Lung microvascular endothelial cell (primary cell): ENCODE data around the gene ARFGAP2. TPM values are rescaled to one million over a fixed set of nuclear protein-coding genes. Genes with fewer than 3 reads are reported as not detected.

Experiments
- DNase-seq, 2 donors: peaks; one replicate each; pipeline versions ENCODE4 v3.0.0 to v3.0.0-alpha.2; 2010; ENCODE audit warnings: low read depth in 2 of 2
- total RNA-seq: library from RNA; depleted of rRNA; stranded (reverse); fragments of >200 nt; gene quantifications from 2 replicates; pipeline ENCODE4 v1.2.1, GENCODE V29; 2014

Gene ARFGAP2
- total RNA-seq, 1 donor from 2014 or later = 69.8 TPM

- no peak for DNase-seq
These were observed 11.0 kb upstream of the ARFGAP2 start for GRCh38 chr11:47187723-47188122.

DNA sequence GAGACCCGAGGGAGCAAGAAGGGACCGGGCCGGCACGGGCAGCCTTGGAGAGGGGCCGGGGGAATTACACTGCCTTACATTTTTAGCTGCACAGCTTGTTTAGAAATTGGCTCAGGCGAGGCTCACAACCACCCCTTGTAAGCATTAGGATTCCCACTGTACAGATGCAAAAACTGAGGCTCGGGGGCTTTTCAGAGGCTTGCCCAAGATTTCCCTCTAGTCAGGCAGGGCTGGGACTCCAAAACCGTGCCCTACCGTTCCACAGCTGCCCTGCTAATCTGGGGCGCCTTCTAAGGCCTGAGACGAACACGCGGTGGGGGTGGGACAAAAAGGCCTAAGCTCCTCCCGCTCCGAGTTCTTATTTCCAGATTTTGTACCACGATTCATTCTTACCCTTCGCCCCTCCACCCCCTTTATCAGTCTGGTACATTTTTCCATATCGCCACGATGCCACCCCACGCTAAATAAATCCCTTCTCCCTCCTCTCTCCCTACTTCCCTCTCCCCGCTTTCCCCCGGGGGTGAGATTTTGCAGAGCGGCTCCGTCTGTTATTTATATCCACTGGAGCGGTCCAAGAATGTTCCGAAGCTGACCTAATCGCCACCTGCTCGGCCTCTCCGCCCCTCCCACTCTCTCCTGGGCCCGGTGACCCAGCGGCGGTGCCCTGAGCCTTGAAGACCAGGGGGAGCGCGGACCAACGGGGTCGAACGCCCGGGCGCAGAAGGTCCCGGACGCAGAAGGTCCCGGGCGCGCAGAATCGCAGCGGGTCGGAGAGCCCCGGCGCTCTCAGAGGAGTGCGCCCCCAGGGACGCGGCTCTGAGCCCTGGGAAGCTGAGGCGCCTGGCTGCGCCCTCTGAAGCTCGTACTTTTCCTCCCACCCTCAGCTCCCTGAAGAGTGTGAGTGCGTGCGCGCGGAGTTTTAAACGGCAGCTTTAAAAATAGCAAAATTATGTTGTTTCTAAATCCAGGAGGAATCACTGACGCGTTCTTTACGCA is 10.3 kb upstream of the ARFGAP2 start:
- DNase-seq = peak in 1 of 2 donors; percentile 22

DNA sequence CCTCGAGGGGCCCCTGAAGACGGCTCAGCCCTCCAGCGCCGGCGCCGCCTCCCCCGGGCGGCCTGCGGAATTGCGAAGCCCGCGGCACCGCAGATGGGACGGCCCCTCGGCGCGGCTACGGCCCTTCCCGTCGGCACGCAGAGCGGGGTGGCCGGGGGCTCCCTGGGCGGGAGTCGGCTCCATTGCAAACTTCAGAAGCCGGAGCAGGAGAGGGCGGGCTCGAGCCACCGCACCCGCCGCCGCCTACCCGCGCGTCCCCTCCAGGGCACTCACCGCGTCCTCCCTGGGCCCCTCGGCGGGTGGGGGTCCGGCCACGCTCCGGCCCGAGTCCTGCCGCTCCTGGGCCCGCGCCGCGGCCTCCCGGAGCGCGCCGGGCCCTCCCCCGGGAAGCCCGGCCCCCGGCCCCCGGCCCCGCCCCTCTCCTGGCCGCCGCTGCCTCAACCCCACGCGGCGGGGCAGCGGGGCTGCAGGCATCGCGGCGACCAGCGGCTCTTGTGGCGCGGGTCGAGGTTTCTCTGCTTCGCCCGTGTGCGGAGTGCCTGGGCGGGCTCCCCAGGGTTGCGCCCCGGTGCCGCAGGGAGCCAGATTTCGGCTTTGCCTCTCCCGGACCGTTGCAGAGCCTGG is 9.5 kb upstream of the ARFGAP2 start, which contains the start of gene PACSIN3:
Gene PACSIN3 (minus strand): TSS at position 359 of the 624 bp plus-strand sequence. CDS start 3,707 bp downstream, outside the sequence.
- DNase-seq = peak; percentile 29 to 70

- peak in 1 of 2 donors; percentile 31 for DNase-seq
These were observed 8.8 kb upstream of the ARFGAP2 start for GRCh38 chr11:47185305-47186075.

- DNase-seq = no peak
These were observed 8.1 kb upstream of the ARFGAP2 start for GRCh38 chr11:47184711-47185304.

DNA sequence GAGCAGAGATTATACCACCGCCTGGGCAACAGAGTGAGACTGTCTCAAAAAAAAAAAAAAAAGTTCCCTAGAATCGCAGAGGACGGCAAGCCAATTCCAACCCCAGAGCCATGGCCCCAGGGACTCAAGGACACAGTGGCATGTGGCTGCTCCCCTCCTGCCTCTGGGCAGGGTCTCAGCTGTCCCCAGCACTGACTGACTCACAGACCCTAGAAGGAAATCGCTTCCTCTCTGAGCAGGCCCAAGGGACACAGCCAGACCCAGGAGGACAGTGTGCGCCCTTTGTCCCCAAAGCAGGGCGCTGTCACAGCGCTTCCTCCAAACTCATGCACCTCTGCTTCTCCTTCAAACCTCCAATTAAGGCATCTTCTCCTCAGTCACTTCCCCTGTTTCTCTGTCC is 7.3 kb upstream of the ARFGAP2 start:
- no peak for DNase-seq

DNA sequence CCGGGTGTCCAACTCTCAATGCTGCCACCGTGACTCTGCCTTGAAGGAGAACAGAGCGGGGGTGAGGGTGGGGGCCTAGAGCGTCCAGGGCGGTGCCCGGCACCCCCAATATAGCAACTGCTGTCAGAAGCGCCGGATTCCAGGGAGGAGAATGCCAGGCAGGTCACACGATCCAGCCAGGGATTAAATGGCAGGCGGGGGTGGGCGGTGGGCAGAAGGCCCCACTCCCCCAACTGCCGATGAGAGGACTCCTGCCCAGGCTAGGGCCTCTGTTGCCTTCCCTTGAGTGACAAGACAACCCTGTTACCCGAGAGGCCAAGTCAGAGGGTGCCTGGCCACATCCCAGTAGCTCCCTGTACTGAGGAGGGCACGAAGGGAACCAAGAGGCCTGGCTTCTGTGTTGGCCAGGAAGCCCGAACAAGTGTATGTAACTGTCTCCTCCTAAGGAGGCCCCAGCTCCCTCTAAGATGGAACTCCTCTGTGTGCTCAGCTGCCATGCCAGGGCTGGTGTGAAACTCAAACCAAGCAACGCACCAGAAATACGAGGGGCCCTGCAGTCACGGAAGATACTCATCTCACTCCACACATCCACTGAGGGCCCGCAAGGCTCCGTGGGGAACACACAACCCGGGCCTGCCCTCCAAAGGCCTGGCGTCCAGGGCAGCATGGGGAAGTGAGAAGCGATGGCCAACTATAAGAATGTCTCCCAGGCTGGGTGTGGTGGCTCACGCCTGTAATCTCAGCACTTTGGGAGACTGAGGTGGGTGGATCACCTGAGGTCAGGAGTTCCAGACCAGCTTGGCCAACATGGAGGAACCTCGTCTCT is 6.6 kb upstream of the ARFGAP2 start:
- no peak for DNase-seq

- no peak for DNase-seq
These were observed 5.7 kb upstream of the ARFGAP2 start for GRCh38 chr11:47182380-47182779.

GRCh38 chr11:47181271-47181670 is 4.6 kb upstream of the ARFGAP2 start:
- DNase-seq = no peak

GRCh38 chr11:47180006-47180787 is 3.5 kb upstream of the ARFGAP2 start:
- DNase-seq = no peak

GRCh38 chr11:47179655-47179991 is 2.9 kb upstream of the ARFGAP2 start:
- DNase-seq = peak; percentile 56 to 62

GRCh38 chr11:47178737-47179654 is 2.3 kb upstream of the ARFGAP2 start:
- DNase-seq = no peak

- no peak for DNase-seq
These were observed 1.6 kb upstream of the ARFGAP2 start for GRCh38 chr11:47178316-47178715.

DNA sequence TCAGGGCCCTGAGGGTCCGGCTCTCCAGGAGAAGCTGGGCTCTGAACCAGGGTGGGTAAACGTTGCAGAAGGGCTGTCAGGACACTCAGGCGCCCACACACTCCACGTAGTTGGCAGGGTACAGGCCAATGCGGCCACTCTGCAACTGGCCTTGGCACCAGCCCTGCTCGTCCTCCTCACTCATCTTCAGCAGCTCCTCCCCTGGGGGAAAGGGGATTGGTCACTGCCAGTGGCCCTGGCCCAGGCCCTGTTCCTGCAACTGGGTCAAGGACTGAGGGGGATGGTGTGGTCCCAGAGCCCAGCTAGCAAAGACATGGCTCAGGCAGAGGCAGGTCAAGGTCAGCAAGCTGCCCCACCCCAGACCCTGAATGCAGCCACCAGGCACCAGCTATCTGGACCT is 1.2 kb upstream of the ARFGAP2 start:
- DNase-seq = no peak

DNA sequence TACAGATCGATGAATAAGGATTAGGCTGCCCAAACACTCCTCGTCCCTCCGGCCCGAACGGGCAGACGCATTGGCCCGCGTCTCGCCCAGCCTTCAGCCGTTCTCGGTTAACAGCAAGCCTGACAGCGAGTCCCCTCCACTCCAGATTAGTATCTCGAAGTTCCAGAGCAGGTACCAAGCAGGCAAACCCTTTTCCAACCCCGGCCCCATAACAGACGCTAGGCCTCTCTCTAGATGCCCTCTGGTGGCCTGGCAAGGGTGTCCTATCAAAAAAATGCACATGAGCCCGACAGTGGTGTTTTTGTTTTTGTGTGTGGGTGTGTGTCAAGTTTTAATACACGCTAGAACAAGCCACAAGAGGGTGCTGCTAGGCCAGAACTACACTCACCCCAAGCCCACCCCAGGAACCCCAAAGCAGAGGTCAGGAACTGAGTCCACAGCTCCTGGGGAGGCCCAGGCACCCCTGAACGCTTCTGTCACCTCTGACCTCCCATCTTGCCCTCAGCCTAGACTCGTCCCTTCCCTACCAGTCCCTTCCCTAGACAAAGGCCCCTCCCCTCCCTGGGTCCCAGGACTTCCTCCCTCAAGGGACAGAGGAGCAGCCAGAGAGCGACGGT is 658 bp upstream of the ARFGAP2 start:
- DNase-seq = peak; percentile 84 to 87

GRCh38 chr11:47175746-47176327 is 842 bp downstream of the ARFGAP2 start:
- DNase-seq = no peak

- no peak for DNase-seq
These were observed 3.8 kb downstream of the ARFGAP2 start for GRCh38 chr11:47172740-47173336.
